Amniotic stem cell (primary cell): ENCODE data around the gene GGT5.
"Not testable (repeated sequence)": the region's sequence is repeated elsewhere in the genome, so short reads cannot be mapped to it uniquely, and the experiment has no call there.

Experiments
- DNase-seq: peaks from one replicate; lab custom pipeline; 2025; lab: John Stamatoyannopoulos, UW

The GGT5 gene

DNA sequence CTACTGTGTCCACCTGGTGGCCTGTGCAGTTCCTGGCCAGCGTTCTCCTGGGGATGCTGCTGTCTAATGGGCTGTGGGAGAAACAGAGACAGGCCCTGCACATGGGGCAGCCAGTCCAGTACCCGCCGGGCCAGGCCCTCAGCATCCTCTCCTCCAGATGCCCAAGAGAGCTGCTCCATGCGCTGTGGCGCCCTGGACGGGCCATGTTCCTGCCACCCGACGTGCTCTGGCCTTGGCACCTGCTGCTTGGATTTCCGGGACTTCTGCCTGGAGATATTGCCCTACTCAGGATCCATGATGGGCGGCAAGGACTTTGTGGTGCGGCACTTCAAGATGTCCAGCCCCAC lies 62.0 kb downstream of the GGT5 start:
- not testable (repeated sequence) for DNase-seq

DNA sequence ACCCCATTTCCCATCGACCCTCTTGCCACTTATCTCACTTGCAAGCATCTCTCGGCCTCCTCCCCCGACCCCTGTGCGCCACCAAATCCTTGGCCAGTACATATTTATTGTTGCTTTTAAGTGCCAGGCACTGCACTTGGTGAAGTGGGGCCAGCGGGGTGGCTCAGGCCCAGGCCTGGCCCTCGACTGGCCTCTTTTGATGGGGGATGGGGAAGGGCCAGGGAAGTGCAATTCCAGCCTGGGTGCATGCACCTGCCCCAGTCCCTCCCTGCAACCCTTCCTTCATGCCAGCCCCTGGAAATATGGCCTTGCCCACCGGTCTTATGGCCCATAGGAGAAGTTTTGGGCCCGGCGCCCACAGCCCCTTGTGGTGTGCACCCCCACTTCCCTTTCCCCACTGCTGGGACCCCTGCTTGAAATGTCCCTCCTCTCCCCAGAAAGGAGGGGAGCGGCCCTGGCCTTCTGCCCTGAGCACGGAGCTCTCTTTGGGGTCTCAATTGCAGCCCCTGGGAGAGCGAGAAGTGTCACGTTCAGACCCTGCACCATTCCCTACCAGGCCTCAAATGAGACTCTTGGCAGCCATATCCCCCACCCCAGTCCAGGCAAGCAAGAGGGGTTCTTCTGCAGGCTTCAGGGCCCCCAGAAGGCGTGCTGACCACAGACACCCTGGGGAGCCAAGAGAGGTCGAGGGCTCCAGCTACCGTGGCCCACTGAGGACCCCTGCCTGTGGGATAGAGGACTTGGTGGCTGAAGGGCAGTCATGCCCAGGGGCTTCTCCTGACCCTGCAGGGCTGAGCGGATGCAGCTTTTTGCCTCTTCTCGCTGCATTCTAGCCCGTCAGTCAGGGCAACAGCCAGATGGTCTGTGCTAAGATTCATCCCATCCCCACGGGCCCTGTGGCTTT lies 62.6 kb downstream of the GGT5 start:
- no peak for DNase-seq

DNA sequence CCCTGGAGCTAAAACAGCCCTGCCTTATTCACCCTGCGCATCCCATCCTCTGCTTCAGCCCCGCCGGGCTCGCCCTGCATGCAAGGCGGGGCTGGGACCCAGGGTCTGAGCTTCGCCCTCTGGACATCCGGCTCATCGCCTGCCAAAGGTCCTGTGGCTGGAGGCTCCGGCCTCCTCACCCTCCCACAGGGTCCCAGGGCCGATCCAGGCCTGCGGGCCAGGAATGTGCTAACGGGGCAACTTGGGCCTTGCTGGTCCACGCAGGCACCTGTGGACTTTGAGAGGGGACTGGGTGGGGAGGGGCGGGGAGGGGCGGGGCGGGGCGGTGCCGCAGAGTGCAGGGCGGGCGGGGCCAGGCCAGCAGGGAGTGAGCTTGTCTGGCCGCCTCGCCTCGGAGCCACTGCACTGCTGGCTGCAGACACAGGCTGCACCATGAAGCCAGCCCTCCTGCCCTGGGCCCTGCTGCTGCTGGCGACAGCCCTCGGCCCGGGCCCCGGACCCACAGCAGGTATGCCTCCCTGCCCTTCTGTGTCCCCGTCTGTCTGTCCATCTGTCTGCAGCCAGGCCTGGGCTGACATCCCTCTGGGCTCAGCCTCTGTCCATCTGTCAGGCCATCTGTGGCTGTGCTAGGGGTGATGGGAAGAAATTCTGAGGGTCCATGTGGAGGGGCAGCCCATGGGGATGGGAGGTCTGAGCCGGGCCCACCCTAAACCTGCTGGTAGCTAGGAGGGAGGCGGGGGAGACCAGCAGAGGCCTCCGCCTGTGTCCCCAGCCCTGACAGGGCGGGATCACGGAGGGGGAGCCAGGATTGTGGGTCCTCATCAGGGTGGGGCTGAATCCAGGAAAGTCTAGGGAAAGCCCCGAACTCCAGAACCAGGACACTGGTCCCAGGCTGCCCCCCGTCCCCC lies 63.5 kb downstream of the GGT5 start, which contains the start of gene SUSD2:
Gene SUSD2 (plus strand): TSS at position 400 of the 908 bp plus-strand sequence. CDS start 33 bp downstream, at position 433.
- no peak for DNase-seq

DNA sequence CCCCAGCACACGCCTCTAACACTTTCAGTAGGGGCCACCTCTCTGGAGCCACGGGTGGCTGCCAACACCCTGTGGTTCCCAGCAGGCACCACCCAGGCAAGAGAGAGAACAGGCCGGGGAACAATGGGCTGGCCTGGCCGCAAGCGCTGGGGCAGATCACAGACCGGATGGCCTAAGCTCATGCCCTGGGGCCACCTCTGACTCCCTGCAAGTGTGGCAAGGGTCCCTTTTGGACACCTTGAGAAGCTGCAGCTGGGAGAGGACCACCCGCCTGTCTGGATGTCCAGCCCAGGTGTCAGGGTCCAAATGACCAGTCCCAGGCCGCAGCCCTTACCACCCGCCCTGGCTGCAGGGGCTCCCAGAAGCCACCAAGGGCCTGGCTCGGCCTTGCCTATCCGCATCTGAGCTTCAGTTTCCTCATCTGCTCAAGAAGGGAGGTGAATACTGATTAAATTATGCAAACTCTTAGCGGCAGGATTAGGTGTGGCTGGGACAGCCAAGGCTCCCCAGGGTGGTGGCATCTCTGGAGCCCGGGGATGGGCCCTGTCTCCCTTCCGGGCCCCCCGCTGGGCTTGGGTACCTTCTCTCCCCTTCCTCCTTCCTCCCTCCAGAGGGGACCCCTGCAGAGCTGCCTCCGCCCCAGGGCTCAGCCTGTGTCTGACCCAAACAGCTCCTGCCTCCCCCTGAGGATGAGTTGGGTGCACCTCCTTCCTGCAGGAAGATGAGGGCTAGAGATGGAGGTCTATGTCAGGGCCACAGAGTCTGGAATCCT lies 64.4 kb downstream of the GGT5 start:
- no peak for DNase-seq

DNA sequence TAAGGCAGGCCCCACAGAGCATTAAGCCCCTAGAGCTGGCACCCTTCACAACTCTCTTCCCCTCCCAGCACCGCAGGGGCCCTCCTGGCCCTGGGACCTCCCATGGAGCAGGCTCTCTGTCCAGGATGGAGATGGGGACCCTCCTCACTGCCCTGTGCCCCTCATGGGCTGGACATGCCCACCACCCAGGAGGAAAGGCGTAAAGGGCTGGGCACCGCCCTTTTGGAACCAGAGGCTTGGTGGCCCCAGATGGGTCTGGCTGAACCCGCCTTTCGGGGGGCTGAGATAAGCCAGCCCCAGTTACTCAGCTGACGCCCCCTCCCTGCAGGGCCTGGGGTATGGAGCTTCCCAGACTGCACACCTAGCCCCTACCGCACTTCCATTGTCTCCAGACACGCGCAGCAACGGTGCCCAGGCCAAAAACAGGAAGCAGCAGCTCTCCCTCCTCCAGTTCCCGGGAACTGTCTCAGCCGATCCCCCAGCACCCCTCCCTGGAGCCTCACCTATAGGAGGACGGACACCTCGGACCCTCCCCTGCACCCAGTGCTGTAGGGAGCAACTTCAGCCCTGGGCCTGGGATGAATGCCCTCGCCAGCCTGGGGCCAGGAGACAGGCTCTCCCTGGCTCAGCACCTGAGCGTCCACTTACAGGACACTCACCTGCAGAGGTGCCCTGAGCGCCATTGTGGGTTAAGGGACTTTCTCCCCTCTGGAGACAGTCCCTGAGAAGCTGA lies 65.2 kb downstream of the GGT5 start:
- no peak for DNase-seq

DNA sequence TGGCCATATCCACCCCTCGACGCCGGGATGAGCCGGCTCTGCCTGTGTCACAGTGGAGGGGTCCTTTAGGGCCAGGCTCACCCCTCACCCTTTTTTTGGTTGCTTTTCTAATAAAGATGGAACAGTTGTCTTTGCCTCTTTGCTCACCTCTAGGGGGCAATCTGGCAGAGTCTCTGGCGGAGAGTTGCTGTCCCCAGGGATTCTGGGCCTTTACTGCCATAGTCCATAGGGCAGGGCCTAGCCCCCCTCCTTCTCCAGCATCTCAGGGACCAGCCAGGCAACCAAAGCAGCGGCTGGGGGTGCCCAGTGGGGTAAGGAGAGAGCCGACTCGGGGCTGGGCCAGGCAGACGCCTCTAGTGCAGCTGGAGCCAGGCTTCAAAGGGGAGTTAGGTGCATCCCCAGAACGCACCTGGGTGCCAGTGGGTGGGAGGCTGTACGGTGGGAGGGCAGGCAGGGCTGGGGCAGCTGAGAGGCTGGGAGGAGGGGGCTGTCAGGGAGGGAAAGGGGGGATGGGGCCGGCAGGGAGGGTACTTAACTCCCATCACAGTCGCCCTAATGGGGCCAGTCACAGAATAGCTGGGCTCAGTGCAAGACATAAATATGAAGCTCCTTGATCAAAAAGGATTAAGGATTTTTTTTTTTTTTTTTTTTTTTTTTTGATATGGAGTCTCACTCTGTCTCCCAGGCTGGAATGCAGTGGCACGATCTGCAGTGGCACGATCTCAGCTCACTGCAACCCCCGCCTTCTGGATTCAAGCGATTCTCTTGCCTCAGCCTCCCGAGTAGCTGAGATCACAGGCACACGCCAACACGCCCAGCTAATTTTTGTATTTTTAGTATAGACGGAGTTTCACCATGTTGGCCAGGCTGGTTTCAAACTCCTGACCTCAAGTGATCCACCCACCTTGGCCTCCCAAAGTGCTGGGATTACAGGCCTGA lies 66.1 kb downstream of the GGT5 start:
- no peak for DNase-seq

DNA sequence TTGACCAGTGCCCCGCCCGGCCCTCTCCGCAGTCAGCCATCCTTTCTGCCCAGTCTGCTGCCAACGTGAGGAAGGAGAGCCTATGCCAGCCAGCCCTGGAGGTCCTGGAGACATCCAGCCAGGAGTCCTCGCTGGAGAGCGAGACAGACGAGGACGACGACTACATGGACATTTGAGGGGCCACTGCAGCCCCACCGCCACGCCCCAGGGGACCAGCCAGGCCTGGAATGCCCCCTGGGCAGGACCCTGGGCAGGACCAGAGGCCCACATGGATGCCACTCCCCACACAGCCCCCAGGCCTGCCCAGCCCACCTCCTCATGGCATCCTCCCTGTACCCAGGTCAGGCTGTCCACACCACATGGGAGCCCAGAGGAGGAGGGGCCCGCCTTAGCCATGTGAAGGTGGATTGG lies 66.9 kb downstream of the GGT5 start:
- no peak for DNase-seq

DNA sequence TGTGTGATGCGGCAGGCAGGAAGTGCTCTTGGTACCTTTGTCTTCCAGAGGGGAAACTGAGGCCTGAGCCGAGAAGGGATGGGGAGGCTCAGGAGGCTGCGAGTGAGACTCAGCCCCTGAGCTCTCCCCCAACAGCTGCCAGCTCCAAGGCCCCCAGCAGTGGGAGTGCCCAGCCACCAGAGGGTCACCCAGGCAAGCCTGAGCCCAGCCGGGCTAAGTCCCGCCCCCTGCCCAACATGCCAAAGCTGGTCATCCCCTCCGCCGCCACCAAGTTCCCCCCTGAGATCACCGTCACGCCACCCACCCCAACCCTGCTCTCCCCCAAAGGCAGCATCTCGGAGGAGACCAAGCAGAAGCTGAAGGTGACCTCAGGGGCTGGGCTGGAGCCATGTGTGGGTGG lies 67.4 kb downstream of the GGT5 start:
- DNase-seq: no peak

DNA sequence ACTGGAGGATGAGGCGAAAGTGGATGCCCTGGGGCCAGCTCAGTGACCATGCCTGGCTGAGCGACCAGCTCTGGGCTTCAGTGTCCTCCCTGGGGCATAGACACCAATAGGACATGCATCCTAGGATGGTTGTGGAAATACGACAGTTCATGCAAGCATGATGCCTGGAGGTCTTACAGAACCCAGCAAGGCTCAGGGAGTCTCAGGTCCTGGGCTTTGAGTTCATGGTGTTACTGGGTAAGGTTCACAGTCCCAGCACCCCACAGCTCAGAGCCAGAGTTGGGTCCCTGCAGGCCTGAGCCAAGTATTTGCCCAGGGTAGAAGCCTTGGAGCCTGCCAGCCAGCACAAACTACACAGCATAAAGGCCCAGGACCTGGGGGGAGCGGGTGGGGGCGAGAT lies 67.8 kb downstream of the GGT5 start:
- no peak for DNase-seq

DNA sequence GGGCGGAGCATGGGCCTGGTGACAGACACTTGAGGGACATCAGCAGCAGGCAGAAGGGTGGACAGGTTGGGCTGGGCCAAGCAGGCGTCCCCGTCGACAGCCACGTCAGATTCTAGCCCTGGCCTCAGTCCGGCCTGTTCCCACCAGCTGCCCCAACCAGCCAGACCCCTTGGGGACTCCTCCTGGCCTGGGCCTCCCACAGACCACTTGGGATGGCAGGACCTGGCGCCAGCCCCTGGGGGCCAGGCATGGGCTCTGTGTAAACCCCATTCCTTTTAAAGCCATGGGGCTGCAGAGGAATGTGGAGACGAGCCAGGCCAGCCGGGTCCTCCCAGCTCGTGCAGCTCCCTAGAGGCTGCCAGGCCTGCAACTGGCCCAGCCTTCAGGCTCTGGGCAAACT lies 68.3 kb downstream of the GGT5 start:
- no peak for DNase-seq

DNA sequence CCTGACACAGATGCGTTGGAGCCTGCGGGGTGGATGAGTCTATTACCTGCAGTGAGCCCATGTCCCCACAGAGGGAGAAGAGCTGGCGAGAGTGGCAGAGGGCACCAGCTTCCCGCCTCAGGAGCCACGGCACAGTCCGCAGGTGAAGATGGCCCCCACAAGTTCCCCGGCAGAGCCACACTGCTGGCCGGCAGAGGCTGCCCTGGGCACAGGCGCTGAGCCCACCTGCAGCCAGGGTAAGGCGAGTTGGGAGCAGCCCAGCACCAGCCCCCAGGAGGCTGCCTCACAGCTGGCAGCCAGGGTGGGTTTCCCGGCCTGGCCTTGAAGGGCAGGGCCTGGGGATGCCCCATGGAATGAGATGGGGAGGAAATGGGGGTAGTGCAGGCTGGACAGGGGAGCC lies 68.8 kb downstream of the GGT5 start:
- DNase-seq: no peak

DNA sequence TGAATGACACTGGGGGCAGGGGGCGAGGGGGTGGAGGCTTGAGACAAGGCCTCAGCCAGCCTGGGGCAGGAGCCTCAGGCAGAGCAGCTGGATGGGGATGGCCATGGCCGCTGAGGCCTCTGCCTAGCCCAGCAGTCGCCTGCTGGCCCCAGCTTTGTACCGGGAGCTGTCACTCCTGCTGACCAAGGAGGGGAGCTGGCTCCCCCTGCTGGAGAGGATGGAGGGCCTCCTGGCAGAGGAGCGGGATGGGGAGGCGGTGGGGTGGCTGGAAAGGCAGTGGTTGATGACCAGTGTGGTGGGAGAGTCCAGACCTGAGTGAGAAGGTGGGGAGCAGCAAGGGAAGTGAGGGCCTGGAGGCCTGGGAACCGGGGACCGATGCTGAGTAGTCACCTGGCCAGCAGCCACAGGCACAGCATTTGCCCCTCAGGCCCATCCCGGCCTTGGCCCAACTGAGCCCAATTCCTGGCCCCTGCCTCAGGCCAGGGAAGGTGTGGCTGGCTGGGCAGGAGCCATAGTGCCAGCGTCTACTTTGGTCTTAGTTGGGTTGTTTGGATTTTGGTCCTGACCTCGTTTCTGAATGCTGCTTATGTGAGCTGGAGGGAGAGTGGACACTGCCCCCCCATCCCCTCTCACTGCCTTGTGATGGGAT lies 69.6 kb downstream of the GGT5 start:
- DNase-seq: peak; percentile 40

DNA sequence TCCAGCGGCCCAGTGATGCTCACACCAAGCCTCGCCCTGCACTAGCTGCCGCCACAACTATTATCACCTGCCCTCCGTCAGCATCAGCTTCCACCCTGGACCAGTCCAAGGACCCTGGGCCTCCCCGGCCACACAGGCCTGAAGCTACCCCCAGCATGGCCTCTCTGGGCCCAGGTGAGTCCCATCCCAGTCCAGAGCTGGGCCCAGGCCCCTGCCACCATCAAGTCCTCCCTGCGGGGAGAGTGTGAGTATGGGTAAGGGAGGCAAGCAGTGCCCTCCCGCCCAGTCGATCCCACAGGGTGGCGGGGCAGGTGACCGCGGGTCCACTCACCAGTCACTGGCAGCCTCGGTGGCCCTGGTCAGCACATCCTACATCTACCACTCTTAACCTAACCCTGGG lies 73.1 kb downstream of the GGT5 start:
- no peak for DNase-seq

DNA sequence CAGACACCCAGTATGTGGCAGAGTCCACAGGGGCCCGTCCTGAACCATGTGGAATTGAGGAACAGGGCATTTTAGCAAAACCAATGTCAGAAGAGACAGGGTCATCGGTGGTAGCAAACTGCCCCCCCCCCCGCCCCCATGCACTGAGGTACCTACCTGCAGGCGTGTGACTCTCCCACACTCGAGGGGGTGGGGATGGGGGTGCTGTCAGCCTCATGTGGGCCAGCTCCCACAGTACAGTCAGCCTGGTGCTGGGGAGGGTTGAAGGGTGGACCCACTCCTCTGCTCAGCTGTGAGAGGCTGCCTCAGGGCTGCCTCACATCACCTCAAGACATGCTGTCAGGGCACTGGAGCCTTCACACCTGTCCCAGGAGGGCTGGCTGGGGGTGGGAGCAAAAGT lies 74.2 kb downstream of the GGT5 start:
- DNase-seq: no peak

DNA sequence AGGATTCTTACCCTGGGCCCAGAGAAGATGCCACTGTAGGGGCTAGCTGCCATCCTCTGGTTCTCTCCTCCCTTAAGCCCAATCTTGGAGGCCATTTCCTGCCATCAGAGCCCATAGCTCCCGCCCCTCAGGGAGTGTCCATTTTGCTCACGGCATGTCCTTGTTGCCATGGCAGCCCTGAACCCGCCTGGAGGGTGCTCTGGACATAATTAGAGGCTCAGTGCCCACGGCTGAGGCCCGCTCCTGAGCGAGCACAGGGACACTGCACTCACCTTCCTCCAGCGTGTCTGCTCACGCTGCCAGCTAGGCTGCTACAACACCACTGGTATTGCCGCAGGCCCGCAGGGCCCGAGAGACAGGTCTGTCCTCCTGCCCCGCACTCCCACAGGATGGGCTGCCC lies 74.7 kb downstream of the GGT5 start:
- no peak for DNase-seq
